Glutamatergic neuron (in vitro differentiated cells): ENCODE data around the gene VWF. TPM values are rescaled to one million over a fixed set of nuclear protein-coding genes. Genes with fewer than 3 reads are reported as not detected.

ENCODE experiments used
- DNase-seq: peaks from one replicate; pipeline ENCODE4 v3.0.0; 2022
- H3K27ac Mint-ChIP-seq: one replicate; pipeline ENCODE4 v1.8.0; 2020; ENCODE audit warnings: mild to moderate bottlenecking, mixed read lengths, inconsistent platforms; ENCODE audit not compliant: unreplicated experiment
- H3K27me3 Mint-ChIP-seq: one replicate; pipeline ENCODE4 v1.8.0; 2020; ENCODE audit warnings: mild to moderate bottlenecking, moderate library complexity, mixed read lengths, inconsistent platforms; ENCODE audit not compliant: unreplicated experiment
- H3K36me3 Mint-ChIP-seq: one replicate; pipeline ENCODE4 v1.8.0; 2020; ENCODE audit warnings: mild to moderate bottlenecking, mixed read lengths, inconsistent platforms; ENCODE audit not compliant: unreplicated experiment
- H3K4me1 Mint-ChIP-seq: one replicate; pipeline ENCODE4 v1.8.0; 2020; ENCODE audit warnings: mild to moderate bottlenecking, low read depth, mixed read lengths, inconsistent platforms; ENCODE audit not compliant: unreplicated experiment
- H3K4me3 Mint-ChIP-seq: one replicate; pipeline ENCODE4 v1.8.0; 2020; ENCODE audit warnings: mild to moderate bottlenecking, mixed read lengths, inconsistent platforms; ENCODE audit not compliant: unreplicated experiment
- H3K9me3 Mint-ChIP-seq: one replicate; pipeline ENCODE4 v1.8.0; 2020; ENCODE audit warnings: mild to moderate bottlenecking, moderate library complexity, mixed read lengths, inconsistent platforms; ENCODE audit not compliant: unreplicated experiment
- total RNA-seq: library from RNA; stranded (reverse); fragmentation: NEBNext Ultra II Directional; extraction: Animal tissue kit (Norgen Biotek cat#: 25700); gene quantifications from one replicate; pipeline ENCODE4 v1.2.1, GENCODE V29; 2021; ENCODE audit not compliant: unreplicated experiment
- TF ChIP-seq, protein P1 (sequence below): fragments of 200-600 bp; sonication (generic); IDR thresholded peaks from one replicate; pipeline ENCODE4 v1.5.0; 2021; ENCODE audit not compliant: partially characterized antibody, unreplicated experiment

Gene VWF
- total RNA-seq, 1 donor from 2014 or later = 0.37 TPM

GRCh38 chr12:5964913-5965900, 159.3 kb downstream of the VWF start:
- peaks cover 5% of the 10 kb centered on the region for H3K27me3 Mint-ChIP-seq
- no peak overlapping the region for H3K27ac Mint-ChIP-seq
- H3K9me3 Mint-ChIP-seq = peaks cover 3% of the 10 kb centered on the region
- H3K4me1 Mint-ChIP-seq = no peaks in the 10 kb centered on the region
- H3K36me3 Mint-ChIP-seq = no peaks in the 10 kb centered on the region
- no peak overlapping the region for H3K4me3 Mint-ChIP-seq
- TF ChIP-seq, protein P1, sequence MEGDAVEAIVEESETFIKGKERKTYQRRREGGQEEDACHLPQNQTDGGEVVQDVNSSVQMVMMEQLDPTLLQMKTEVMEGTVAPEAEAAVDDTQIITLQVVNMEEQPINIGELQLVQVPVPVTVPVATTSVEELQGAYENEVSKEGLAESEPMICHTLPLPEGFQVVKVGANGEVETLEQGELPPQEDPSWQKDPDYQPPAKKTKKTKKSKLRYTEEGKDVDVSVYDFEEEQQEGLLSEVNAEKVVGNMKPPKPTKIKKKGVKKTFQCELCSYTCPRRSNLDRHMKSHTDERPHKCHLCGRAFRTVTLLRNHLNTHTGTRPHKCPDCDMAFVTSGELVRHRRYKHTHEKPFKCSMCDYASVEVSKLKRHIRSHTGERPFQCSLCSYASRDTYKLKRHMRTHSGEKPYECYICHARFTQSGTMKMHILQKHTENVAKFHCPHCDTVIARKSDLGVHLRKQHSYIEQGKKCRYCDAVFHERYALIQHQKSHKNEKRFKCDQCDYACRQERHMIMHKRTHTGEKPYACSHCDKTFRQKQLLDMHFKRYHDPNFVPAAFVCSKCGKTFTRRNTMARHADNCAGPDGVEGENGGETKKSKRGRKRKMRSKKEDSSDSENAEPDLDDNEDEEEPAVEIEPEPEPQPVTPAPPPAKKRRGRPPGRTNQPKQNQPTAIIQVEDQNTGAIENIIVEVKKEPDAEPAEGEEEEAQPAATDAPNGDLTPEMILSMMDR = no peak
- no peak for DNase-seq

DNA sequence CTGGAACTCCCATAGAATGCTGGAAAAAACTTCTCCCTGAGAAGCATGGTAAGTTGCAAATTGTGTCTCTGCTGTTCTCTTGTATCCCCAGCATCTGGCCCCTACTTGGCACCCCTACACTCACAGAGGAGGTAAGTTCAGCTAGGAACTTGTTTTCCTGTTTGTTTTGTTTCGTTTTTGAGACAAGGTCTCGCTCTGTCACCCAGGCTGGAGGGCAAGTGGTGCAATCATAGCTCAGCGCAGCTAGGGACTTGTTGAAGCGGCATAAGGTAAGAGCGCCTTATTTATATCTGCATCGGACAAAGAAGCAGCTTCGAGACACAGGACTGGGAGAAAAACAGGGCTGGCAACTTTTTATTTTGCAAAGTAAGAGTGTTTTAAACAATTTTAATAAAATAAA, 161.0 kb downstream of the VWF start:
- Mint-ChIP-seq H3K9me3 (peaks cover 1% of the 10 kb centered on the region), H3K36me3 (no peaks in the 10 kb centered on the region), H3K4me3 (no peak overlapping the region), H3K4me1 (no peaks in the 10 kb centered on the region), H3K27me3 (peaks cover 5% of the 10 kb centered on the region), H3K27ac (no peak overlapping the region)
- TF ChIP-seq, protein P1 = no peak
- no peak for DNase-seq

DNA sequence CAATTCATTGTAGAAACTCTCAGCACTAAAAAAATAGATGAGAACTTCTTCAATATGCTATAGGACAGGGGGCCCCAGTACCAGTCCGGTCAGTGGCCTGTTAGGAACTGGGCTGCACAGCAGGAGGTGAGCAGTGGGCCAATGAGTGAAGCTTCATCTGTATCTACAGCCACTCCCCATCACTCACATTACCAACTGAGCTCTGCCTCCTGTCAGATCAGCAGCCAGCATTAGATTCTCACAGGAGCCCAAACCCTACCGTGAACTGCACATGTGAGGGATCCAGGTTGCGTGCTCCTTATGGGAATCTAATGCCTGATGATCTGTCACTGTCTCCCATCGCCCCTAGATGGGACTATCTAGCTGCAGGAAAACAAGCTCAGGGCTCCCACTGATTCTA, 163.7 kb downstream of the VWF start:
- DNase-seq = no peak
- Mint-ChIP-seq H3K4me3 (no peak overlapping the region), H3K9me3 (peaks cover 1% of the 10 kb centered on the region), H3K27me3 (peaks cover 7% of the 10 kb centered on the region), H3K27ac (no peak overlapping the region), H3K36me3 (no peaks in the 10 kb centered on the region), H3K4me1 (no peaks in the 10 kb centered on the region)
- TF ChIP-seq, protein P1 = no peak

- no peak overlapping the region for H3K27ac Mint-ChIP-seq
- no peaks in the 10 kb centered on the region for H3K4me1 Mint-ChIP-seq
- TF ChIP-seq, protein P1 = no peak
- H3K36me3 Mint-ChIP-seq = no peaks in the 10 kb centered on the region
- H3K9me3 Mint-ChIP-seq = no peaks in the 10 kb centered on the region
- no peak for DNase-seq
- H3K27me3 Mint-ChIP-seq = peaks cover 2% of the 10 kb centered on the region
- H3K4me3 Mint-ChIP-seq = no peak overlapping the region
Measured at GRCh38 chr12:5956987-5957386, 167.5 kb downstream of the VWF start.

GRCh38 chr12:5954661-5955060, 169.8 kb downstream of the VWF start:
- Mint-ChIP-seq H3K27me3 (peaks cover 5% of the 10 kb centered on the region), H3K4me3 (no peak overlapping the region), H3K4me1 (no peaks in the 10 kb centered on the region), H3K9me3 (no peaks in the 10 kb centered on the region), H3K27ac (no peak overlapping the region), H3K36me3 (no peaks in the 10 kb centered on the region)
- DNase-seq = no peak
- TF ChIP-seq, protein P1 = no peak
